Measurements from ENCODE around the gene NIBAN1. TPM values are rescaled to one million over a fixed set of nuclear protein-coding genes. Genes with fewer than 3 reads are reported as not detected.

NIBAN1 gene
- total RNA-seq, 1 experiment from 2014 or later: 20.8 TPM

DNA sequence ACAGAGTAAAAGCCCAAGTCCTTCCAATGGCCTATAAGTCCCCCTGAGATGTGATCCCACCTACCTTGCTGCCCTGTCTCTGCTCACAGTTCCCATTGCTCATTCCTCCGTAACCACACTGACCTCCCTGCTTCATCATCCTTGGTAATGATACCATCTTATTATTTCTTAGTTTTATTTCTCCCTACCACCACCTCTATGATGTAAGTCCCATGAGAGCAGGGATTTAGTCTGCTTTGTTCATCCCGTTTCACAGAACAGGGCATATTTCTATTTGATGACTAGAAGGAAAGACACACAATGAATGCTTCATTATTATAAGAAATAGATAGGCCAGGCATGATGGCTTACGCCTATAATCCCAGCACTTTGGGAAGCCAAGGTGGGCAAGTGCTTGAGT is 22.5 kb downstream of the NIBAN1 start:
- POLR2A ChIA-PET: no interaction called here
- TF ChIP-seq, protein P1, sequence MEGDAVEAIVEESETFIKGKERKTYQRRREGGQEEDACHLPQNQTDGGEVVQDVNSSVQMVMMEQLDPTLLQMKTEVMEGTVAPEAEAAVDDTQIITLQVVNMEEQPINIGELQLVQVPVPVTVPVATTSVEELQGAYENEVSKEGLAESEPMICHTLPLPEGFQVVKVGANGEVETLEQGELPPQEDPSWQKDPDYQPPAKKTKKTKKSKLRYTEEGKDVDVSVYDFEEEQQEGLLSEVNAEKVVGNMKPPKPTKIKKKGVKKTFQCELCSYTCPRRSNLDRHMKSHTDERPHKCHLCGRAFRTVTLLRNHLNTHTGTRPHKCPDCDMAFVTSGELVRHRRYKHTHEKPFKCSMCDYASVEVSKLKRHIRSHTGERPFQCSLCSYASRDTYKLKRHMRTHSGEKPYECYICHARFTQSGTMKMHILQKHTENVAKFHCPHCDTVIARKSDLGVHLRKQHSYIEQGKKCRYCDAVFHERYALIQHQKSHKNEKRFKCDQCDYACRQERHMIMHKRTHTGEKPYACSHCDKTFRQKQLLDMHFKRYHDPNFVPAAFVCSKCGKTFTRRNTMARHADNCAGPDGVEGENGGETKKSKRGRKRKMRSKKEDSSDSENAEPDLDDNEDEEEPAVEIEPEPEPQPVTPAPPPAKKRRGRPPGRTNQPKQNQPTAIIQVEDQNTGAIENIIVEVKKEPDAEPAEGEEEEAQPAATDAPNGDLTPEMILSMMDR (IDR thresholded peaks at IDR 0.05; ENCODE audit: insufficient read depth in 1 of 2, low read depth in 1 of 2, low read length in 1 of 2, severe bottlenecking in 1 of 2, unreplicated experiment in 1 of 2): no peak

DNA sequence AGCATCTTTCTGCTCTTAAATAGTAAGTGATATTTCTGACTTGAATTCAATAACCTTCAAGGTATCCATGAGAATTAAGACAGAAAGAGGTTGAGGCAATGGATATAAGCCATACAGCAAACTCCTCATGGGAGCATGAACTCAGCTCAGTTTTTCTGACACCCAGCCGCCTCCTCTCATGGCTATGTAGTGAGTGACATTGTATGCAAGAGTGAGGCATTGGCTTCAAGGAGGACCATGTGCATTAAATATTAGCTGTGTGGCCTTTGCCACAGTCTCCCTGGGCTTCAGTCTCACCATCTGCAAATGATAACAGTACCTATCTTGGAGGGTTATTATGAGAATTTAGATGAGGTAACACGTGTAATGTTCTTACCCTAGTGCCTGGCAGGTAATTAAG is 23.4 kb downstream of the NIBAN1 start:
- no TSS peak for BruUV-seq (replicated peaks)
- Mint-ChIP-seq H3K27ac (ENCODE audit: unreplicated experiment) (no peak overlapping the region), H3K27me3 (ENCODE audit: insufficient read depth, unreplicated experiment) (peaks cover 3% of the 10 kb centered on the region), H3K4me1 (ENCODE audit: low read depth, unreplicated experiment) (peaks cover 18% of the 10 kb centered on the region), H3K36me3 (ENCODE audit: insufficient read depth, unreplicated experiment) (no peaks in the 10 kb centered on the region), H3K4me3 (ENCODE audit: unreplicated experiment) (no peak overlapping the region), H3K9me3 (ENCODE audit: unreplicated experiment) (no peaks in the 10 kb centered on the region)
- peaks cover 16% of the 10 kb centered on the region for H3K4me1 ChIP-seq
- ChIA-PET POLR2A (no interaction called here), CTCF (no interaction called here)
- no peaks in the 10 kb centered on the region for H3K27me3 ChIP-seq (replicated peaks; ENCODE audit: control insufficient read depth, insufficient read depth, low read length)
- no peaks in the 10 kb centered on the region for H3K9me3 ChIP-seq
- intact Hi-C loops (cut with micrococcal nuclease; ENCODE audit: unreplicated experiment): no loop called here
- H3K36me3 ChIP-seq (ENCODE audit: control insufficient read depth, insufficient read depth, low read length): no peaks in the 10 kb centered on the region
- TF ChIP-seq, protein P1 (IDR thresholded peaks at IDR 0.05; ENCODE audit: insufficient read depth in 1 of 2, low read depth in 1 of 2, low read length in 1 of 2, severe bottlenecking in 1 of 2, unreplicated experiment in 1 of 2): no peak
- DNase-seq: no peak
- H3K4me3 ChIP-seq (ENCODE audit: low read depth, low read length): no peak overlapping the region

More for the DNA sequence above, 22.5 kb downstream of the NIBAN1 start:
- Mint-ChIP-seq H3K36me3 (ENCODE audit: insufficient read depth, unreplicated experiment) (no peaks in the 10 kb centered on the region), H3K27me3 (ENCODE audit: insufficient read depth, unreplicated experiment) (no peaks in the 10 kb centered on the region), H3K9me3 (ENCODE audit: unreplicated experiment) (no peaks in the 10 kb centered on the region), H3K4me3 (ENCODE audit: unreplicated experiment) (no peak overlapping the region), H3K27ac (ENCODE audit: unreplicated experiment) (no peak overlapping the region), H3K4me1 (ENCODE audit: low read depth, unreplicated experiment) (peaks cover 18% of the 10 kb centered on the region)
- intact Hi-C loops (cut with micrococcal nuclease; ENCODE audit: unreplicated experiment): no loop called here
- DNase-seq: no peak
- CTCF ChIA-PET: no interaction called here
- H3K4me1 ChIP-seq: peaks cover 16% of the 10 kb centered on the region
- no peaks in the 10 kb centered on the region for H3K36me3 ChIP-seq (ENCODE audit: control insufficient read depth, insufficient read depth, low read length)
- BruUV-seq (replicated peaks): no TSS peak
- no peak overlapping the region for H3K4me3 ChIP-seq (ENCODE audit: low read depth, low read length)
- no peaks in the 10 kb centered on the region for H3K9me3 ChIP-seq
- no peaks in the 10 kb centered on the region for H3K27me3 ChIP-seq (replicated peaks; ENCODE audit: control insufficient read depth, insufficient read depth, low read length)

DNA sequence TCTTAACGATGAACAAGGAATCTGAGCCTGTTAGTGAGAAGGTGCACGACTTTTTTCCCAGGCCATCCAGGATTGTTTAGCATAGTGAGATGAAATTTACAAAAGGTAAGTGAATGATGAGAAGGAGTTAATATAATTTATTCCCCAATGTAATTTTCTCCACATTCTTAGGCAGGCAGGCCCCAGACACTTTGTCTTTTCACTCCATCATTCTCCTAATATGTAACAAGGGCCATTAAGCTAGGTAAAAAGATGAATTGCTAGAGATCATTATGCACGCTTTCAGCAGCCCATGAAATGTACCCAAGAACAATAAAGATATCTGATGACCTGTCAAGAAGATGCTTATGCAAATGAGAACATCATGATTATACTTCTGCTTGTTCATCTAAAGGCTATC is 24.1 kb downstream of the NIBAN1 start:
- H3K9me3 Mint-ChIP-seq (ENCODE audit: unreplicated experiment): no peaks in the 10 kb centered on the region
- DNase-seq: no peak
- BruUV-seq (replicated peaks): no TSS peak
- H3K4me3 Mint-ChIP-seq (ENCODE audit: unreplicated experiment): no peak overlapping the region
- Histone ChIP-seq H3K27me3 (replicated peaks; ENCODE audit: control insufficient read depth, insufficient read depth, low read length) (no peaks in the 10 kb centered on the region), H3K9me3 (no peaks in the 10 kb centered on the region), H3K36me3 (ENCODE audit: control insufficient read depth, insufficient read depth, low read length) (no peaks in the 10 kb centered on the region), H3K4me3 (ENCODE audit: low read depth, low read length) (no peak overlapping the region), H3K4me1 (peaks cover 16% of the 10 kb centered on the region)
- intact Hi-C loops (cut with micrococcal nuclease; ENCODE audit: unreplicated experiment): no loop called here
- no peak overlapping the region for H3K27ac Mint-ChIP-seq (ENCODE audit: unreplicated experiment)
- H3K27me3 Mint-ChIP-seq (ENCODE audit: insufficient read depth, unreplicated experiment): peaks cover 8% of the 10 kb centered on the region
- TF ChIP-seq, protein P1 (IDR thresholded peaks at IDR 0.05; ENCODE audit: insufficient read depth in 1 of 2, low read depth in 1 of 2, low read length in 1 of 2, severe bottlenecking in 1 of 2, unreplicated experiment in 1 of 2): no peak
- ChIA-PET CTCF (no interaction called here), POLR2A (no interaction called here)
- peaks cover 15% of the 10 kb centered on the region for H3K4me1 Mint-ChIP-seq (ENCODE audit: low read depth, unreplicated experiment)
- H3K36me3 Mint-ChIP-seq (ENCODE audit: insufficient read depth, unreplicated experiment): no peaks in the 10 kb centered on the region

Data from Caco-2 (cell line).